Liver (tissue), 9 donors: ENCODE results near the gene KRR1. TPM values are rescaled to one million over a fixed set of nuclear protein-coding genes. Genes with fewer than 3 reads are reported as not detected.

ENCODE experiments used
- DNase-seq: peaks from one replicate; pipeline ENCODE4 v3.0.0-alpha.2; 2017; ENCODE audit warnings: low spot score
- H3K27ac ChIP-seq, 2 donors: one replicate each; pipeline ENCODE4 v1.7.0; 2013; ENCODE audit warnings: inconsistent platforms in 2 of 2, low read length in 2 of 2, control low read depth in 1 of 2, low read depth in 1 of 2, mild to moderate bottlenecking in 1 of 2
- H3K27me3 ChIP-seq, 4 donors: one replicate each; pipeline versions ENCODE4 v1.6.1 to v1.7.0; 2013; ENCODE audit warnings: low read length in 3 of 4, inconsistent platforms in 1 of 4, mild to moderate bottlenecking in 1 of 4, moderate library complexity in 1 of 4; ENCODE audit not compliant: control insufficient read depth in 4 of 4, insufficient read depth in 4 of 4
- H3K36me3 ChIP-seq, 4 donors: one replicate each; pipeline versions ENCODE4 v1.6.1 to v1.7.0; 2013; ENCODE audit warnings: low read length in 3 of 4, mild to moderate bottlenecking in 3 of 4, low read depth in 1 of 4, moderate library complexity in 1 of 4; ENCODE audit not compliant: control insufficient read depth in 4 of 4, insufficient read depth in 3 of 4
- H3K4me1 ChIP-seq, 4 donors: one replicate each; pipeline versions ENCODE4 v1.6.1 to v1.7.0; 2013; ENCODE audit warnings: low read length in 3 of 4, mild to moderate bottlenecking in 3 of 4, moderate library complexity in 1 of 4; ENCODE audit not compliant: control insufficient read depth in 4 of 4, insufficient read depth in 4 of 4
- H3K4me3 ChIP-seq, 3 donors: one replicate each; pipeline versions ENCODE4 v1.6.1 to v1.7.0; 2013; ENCODE audit warnings: low read length in 3 of 3, control low read depth in 1 of 3, low read depth in 1 of 3, mild to moderate bottlenecking in 1 of 3
- H3K9ac ChIP-seq, 2 donors: one replicate each; pipeline ENCODE4 v1.7.0; 2013; ENCODE audit warnings: low read length in 2 of 2, mild to moderate bottlenecking in 2 of 2, moderate library complexity in 2 of 2, control low read depth in 1 of 2, low read depth in 1 of 2
- H3K9me3 ChIP-seq, 4 donors: one replicate each; pipeline versions ENCODE4 v1.6.1 to v1.7.0; 2013; ENCODE audit warnings: low read length in 3 of 4; ENCODE audit not compliant: control insufficient read depth in 4 of 4
- EGR1 ChIP-seq, 2 donors: IDR thresholded peaks; 2 replicates each; pipeline ENCODE4 v1.6.1; 2016 to 2018; ENCODE audit warnings: antibody characterized with exemption in 2 of 2, low read depth in 2 of 2
- FOXA1 ChIP-seq: IDR thresholded peaks from 2 replicates; pipeline ENCODE4 v1.6.1; 2016; ENCODE audit warnings: antibody characterized with exemption
- FOXA2 ChIP-seq: IDR thresholded peaks from 2 replicates; pipeline ENCODE4 v1.6.1; 2016; ENCODE audit warnings: antibody characterized with exemption
- GABPA ChIP-seq, 2 donors: IDR thresholded peaks in 1 of 2; conservative IDR thresholded peaks in 1 of 2; 2 replicates each; pipeline ENCODE4 v1.6.1; 2016; ENCODE audit warnings: antibody characterized with exemption in 2 of 2, mild to moderate bottlenecking in 1 of 2, moderate library complexity in 1 of 2
- HNF4A ChIP-seq, 2 donors: conservative IDR thresholded peaks; 2 replicates each; pipeline ENCODE4 v1.6.1; 2016; ENCODE audit warnings: antibody characterized with exemption in 2 of 2, mild to moderate bottlenecking in 2 of 2
- HNF4G ChIP-seq: IDR thresholded peaks from 2 replicates; pipeline ENCODE4 v1.6.1; 2016; ENCODE audit warnings: antibody characterized with exemption
- JUND ChIP-seq, 2 donors: IDR thresholded peaks; 2 replicates each; pipeline ENCODE4 v1.6.1; 2016; ENCODE audit warnings: antibody characterized with exemption in 2 of 2
- NR2F2 ChIP-seq: IDR thresholded peaks from 2 replicates; pipeline ENCODE4 v1.6.1; 2016; ENCODE audit warnings: antibody characterized with exemption
- RAD21 ChIP-seq, 2 donors: IDR thresholded peaks; 2 replicates each; pipeline ENCODE4 v1.6.1; 2016; ENCODE audit warnings: antibody characterized with exemption in 2 of 2, mild to moderate bottlenecking in 2 of 2
- RXRA ChIP-seq, 2 donors: IDR thresholded peaks; 2 replicates each; pipeline ENCODE4 v1.6.1; 2017 to 2018; ENCODE audit warnings: antibody characterized with exemption in 2 of 2, mild to moderate bottlenecking in 1 of 2
- SP1 ChIP-seq: IDR thresholded peaks from 2 replicates; pipeline ENCODE4 v1.6.1; 2018; ENCODE audit warnings: antibody characterized with exemption, mild to moderate bottlenecking
- TAF1 ChIP-seq: conservative IDR thresholded peaks from 2 replicates; pipeline ENCODE4 v1.6.1; 2016; ENCODE audit warnings: antibody characterized with exemption, mild to moderate bottlenecking
- YY1 ChIP-seq: IDR thresholded peaks from 2 replicates; pipeline ENCODE4 v1.6.1; 2016; ENCODE audit warnings: antibody characterized with exemption, mild to moderate bottlenecking
- WGBS: extraction: QIAGEN DNeasy Blood & Tissue Kit; methylation state at CpG from one replicate; pipeline ENCODE4 v1.1.7; 2013; 5-methylcytosine and 5-hydroxymethylcytosine counted together
- polyA plus RNA-seq, 2 donors: library from polyadenylated mRNA; stranded (reverse) in 1 of 2; unstranded in 1 of 2; fragments of 200-250 nt in 1 of 2; fragments of >200 nt in 1 of 2; fragmentation: Nextera tagmentation in 1 of 2; extraction: Ambion mirVana in 1 of 2; gene quantifications; one replicate each; pipeline versions ENCODE4 v1.2.1 to v1.2.3, GENCODE V29; 2013 to 2015
- total RNA-seq, 2 donors: library from RNA; depleted of rRNA; stranded (reverse); fragments of >200 nt; gene quantifications; one replicate each; pipeline ENCODE4 v1.2.3, GENCODE V29; 2014
- TF ChIP-seq, protein P1 (sequence below): IDR thresholded peaks from 2 replicates; pipeline ENCODE4 v1.6.1; 2016; ENCODE audit warnings: antibody characterized with exemption
- TF ChIP-seq, protein P2 (sequence below): fragments of 150-350 bp; IDR thresholded peaks from 2 replicates; pipeline ENCODE4 v1.5.1; 2017; ENCODE audit warnings: improper control_type of control experiment, low read depth, low read length; ENCODE audit not compliant: missing input control
- TF ChIP-seq, protein P3 (sequence below): IDR thresholded peaks from 2 replicates; pipeline ENCODE4 v1.6.1; 2016; ENCODE audit warnings: antibody characterized with exemption, mild to moderate bottlenecking
- TF ChIP-seq, protein P4 (sequence below): IDR thresholded peaks from 2 replicates; pipeline ENCODE4 v1.6.1; 2016; ENCODE audit warnings: antibody characterized with exemption
- TF ChIP-seq, protein P5 (sequence below): IDR thresholded peaks from 2 replicates; pipeline ENCODE4 v1.6.1; 2016; ENCODE audit warnings: antibody characterized with exemption
- donor health status: healthy.
- donor health status: healthy.
- donor health status: healthy.
- donor health status: healthy.
- donor health status: healthy.

KRR1 gene
- total and polyA plus RNA-seq, 4 donors = 9.9 to 19.8 (median 14.9) TPM

DNA sequence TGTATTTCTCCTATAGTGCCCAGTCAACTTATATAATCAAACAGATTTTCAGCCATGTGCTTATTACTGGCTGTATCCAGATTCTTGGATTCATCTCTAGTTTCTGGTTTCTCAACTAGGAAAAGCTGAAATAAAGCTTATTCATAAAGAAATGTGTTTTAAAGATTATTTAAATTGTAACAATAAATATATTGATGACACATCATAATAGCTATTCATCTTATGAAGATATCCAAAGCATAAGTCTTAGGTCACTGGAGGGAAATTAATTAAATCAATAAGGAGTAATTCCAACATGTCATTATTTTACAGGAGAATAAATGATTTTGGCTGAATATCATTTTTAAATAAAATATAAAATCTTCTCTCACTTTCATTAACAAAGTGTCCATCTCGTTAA is 32.1 kb upstream of the KRR1 start:
- no peaks in the 10 kb centered on the region for H3K9me3 ChIP-seq

DNA sequence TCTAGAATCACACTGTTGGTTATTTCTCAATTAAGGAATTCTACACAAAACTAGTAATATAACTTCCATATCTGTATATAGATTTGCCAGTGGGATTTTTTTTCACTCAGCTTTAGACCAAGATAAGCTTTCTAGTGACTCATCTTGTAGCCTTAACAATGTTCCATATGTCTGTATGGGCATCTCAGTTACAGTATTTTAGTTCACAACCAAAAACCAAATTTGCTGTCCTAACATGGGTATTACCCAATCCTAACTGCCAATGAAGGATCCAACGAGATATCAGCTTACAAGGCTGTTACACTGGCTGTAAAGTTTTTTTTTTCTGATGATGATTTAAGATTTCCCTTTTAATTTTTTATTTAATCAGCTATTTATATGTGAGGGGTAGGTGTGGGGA is 31.5 kb upstream of the KRR1 start:
- H3K36me3 ChIP-seq = no peaks in the 10 kb centered on the region
- no peak overlapping the region for H3K4me3 ChIP-seq
- H3K9ac ChIP-seq = no peak overlapping the region
- TF ChIP-seq, protein P1, sequence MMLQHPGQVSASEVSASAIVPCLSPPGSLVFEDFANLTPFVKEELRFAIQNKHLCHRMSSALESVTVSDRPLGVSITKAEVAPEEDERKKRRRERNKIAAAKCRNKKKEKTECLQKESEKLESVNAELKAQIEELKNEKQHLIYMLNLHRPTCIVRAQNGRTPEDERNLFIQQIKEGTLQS = no peak
- TF ChIP-seq, protein P2, sequence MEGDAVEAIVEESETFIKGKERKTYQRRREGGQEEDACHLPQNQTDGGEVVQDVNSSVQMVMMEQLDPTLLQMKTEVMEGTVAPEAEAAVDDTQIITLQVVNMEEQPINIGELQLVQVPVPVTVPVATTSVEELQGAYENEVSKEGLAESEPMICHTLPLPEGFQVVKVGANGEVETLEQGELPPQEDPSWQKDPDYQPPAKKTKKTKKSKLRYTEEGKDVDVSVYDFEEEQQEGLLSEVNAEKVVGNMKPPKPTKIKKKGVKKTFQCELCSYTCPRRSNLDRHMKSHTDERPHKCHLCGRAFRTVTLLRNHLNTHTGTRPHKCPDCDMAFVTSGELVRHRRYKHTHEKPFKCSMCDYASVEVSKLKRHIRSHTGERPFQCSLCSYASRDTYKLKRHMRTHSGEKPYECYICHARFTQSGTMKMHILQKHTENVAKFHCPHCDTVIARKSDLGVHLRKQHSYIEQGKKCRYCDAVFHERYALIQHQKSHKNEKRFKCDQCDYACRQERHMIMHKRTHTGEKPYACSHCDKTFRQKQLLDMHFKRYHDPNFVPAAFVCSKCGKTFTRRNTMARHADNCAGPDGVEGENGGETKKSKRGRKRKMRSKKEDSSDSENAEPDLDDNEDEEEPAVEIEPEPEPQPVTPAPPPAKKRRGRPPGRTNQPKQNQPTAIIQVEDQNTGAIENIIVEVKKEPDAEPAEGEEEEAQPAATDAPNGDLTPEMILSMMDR = no peak
- TF ChIP-seq SP1 = no peak
- DNase-seq = no peak
- H3K9me3 ChIP-seq = no peaks in the 10 kb centered on the region
- no peaks in the 10 kb centered on the region for H3K27me3 ChIP-seq
- 58% methylated on average over 1 of the region's 1 CpG for WGBS
- H3K4me1 ChIP-seq = no peaks in the 10 kb centered on the region
- no peak overlapping the region for H3K27ac ChIP-seq

More for the DNA sequence above, 32.1 kb upstream of the KRR1 start:
- no peaks in the 10 kb centered on the region for H3K27me3 ChIP-seq
- no peaks in the 10 kb centered on the region for H3K36me3 ChIP-seq
- no peaks in the 10 kb centered on the region for H3K4me1 ChIP-seq
- H3K27ac ChIP-seq = no peak overlapping the region
- no peak overlapping the region for H3K9ac ChIP-seq
- no peak for TF ChIP-seq GABPA (IDR thresholded peaks at IDR 0.05 in 1 of 2, conservative IDR thresholded peaks at IDR 0.05 in 1 of 2)
- no peak for TF ChIP-seq FOXA2
- TF ChIP-seq, protein P3, sequence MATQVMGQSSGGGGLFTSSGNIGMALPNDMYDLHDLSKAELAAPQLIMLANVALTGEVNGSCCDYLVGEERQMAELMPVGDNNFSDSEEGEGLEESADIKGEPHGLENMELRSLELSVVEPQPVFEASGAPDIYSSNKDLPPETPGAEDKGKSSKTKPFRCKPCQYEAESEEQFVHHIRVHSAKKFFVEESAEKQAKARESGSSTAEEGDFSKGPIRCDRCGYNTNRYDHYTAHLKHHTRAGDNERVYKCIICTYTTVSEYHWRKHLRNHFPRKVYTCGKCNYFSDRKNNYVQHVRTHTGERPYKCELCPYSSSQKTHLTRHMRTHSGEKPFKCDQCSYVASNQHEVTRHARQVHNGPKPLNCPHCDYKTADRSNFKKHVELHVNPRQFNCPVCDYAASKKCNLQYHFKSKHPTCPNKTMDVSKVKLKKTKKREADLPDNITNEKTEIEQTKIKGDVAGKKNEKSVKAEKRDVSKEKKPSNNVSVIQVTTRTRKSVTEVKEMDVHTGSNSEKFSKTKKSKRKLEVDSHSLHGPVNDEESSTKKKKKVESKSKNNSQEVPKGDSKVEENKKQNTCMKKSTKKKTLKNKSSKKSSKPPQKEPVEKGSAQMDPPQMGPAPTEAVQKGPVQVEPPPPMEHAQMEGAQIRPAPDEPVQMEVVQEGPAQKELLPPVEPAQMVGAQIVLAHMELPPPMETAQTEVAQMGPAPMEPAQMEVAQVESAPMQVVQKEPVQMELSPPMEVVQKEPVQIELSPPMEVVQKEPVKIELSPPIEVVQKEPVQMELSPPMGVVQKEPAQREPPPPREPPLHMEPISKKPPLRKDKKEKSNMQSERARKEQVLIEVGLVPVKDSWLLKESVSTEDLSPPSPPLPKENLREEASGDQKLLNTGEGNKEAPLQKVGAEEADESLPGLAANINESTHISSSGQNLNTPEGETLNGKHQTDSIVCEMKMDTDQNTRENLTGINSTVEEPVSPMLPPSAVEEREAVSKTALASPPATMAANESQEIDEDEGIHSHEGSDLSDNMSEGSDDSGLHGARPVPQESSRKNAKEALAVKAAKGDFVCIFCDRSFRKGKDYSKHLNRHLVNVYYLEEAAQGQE = no peak
- no peak for TF ChIP-seq EGR1 (IDR thresholded peaks at IDR 0.05; ENCODE audit: low read depth in 2 of 2)
- TF ChIP-seq, protein P4, sequence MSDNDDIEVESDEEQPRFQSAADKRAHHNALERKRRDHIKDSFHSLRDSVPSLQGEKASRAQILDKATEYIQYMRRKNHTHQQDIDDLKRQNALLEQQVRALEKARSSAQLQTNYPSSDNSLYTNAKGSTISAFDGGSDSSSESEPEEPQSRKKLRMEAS = no peak
- no peak for TF ChIP-seq RAD21 (IDR thresholded peaks at IDR 0.05)
- no peak for TF ChIP-seq JUND (IDR thresholded peaks at IDR 0.05)
- TF ChIP-seq, protein P2 = no peak
- TF ChIP-seq, protein P5, sequence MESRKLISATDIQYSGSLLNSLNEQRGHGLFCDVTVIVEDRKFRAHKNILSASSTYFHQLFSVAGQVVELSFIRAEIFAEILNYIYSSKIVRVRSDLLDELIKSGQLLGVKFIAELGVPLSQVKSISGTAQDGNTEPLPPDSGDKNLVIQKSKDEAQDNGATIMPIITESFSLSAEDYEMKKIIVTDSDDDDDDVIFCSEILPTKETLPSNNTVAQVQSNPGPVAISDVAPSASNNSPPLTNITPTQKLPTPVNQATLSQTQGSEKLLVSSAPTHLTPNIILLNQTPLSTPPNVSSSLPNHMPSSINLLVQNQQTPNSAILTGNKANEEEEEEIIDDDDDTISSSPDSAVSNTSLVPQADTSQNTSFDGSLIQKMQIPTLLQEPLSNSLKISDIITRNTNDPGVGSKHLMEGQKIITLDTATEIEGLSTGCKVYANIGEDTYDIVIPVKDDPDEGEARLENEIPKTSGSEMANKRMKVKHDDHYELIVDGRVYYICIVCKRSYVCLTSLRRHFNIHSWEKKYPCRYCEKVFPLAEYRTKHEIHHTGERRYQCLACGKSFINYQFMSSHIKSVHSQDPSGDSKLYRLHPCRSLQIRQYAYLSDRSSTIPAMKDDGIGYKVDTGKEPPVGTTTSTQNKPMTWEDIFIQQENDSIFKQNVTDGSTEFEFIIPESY = no peak
- no peak for TF ChIP-seq TAF1
- TF ChIP-seq NR2F2 = no peak
- no peak for TF ChIP-seq FOXA1
- TF ChIP-seq SP1 = no peak
- TF ChIP-seq HNF4A (conservative IDR thresholded peaks at IDR 0.05) = no peak
- TF ChIP-seq YY1 = no peak
- TF ChIP-seq, protein P1 = no peak
- TF ChIP-seq RXRA (IDR thresholded peaks at IDR 0.05) = no peak
- no peak for TF ChIP-seq HNF4G
- 92% methylated on average over 1 of the region's 1 CpG for whole genome bisulfite sequencing
- H3K4me3 ChIP-seq = no peak overlapping the region
- DNase-seq = no peak
